K562 (cell line): Measurements from ENCODE around the gene HOXD13. TPM values are rescaled to one million over a fixed set of nuclear protein-coding genes. Genes with fewer than 3 reads are reported as not detected.

Source experiments
- ADNP ChIP-seq: fragments of 200-800 bp; sonication (Bioruptor generic); IDR thresholded peaks from 2 replicates; pipeline ENCODE4 v1.6.1; 2016; ENCODE audit warnings: missing genetic modification characterization, missing compliant biosample characterization
- GATAD2B ChIP-seq: fragments of 450-650 bp; IDR thresholded peaks from 2 replicates; pipeline ENCODE4 v1.6.1; 2017; ENCODE audit warnings: mild to moderate bottlenecking, borderline replicate concordance
- HNRNPL ChIP-seq: fragments of 200-400 bp; formaldehyde crosslinking; IDR thresholded peaks from 2 replicates; pipeline ENCODE4 v1.6.1; 2017; ENCODE audit warnings: low read depth, mild to moderate bottlenecking, low read length
- NFIX ChIP-seq: fragments of 250-450 bp; sonication (Bioruptor Pico); IDR thresholded peaks from 2 replicates; pipeline ENCODE4 v1.4.0; 2020; ENCODE audit warnings: low read depth, mild to moderate bottlenecking, moderate library complexity
- PHB ChIP-seq: fragments of 250-450 bp; sonication (Bioruptor Pico); IDR thresholded peaks from 2 replicates; pipeline ENCODE4 v1.5.0; 2021
- PHB2 ChIP-seq: fragments of 450-650 bp; IDR thresholded peaks from 2 replicates; pipeline ENCODE4 v1.6.1; 2017; ENCODE audit warnings: low read depth
- PHF20 ChIP-seq: fragments of 450-650 bp; IDR thresholded peaks from 2 replicates; pipeline ENCODE4 v1.6.1; 2018; ENCODE audit not compliant: partially characterized antibody
- SIN3B ChIP-seq: fragments of 450-650 bp; IDR thresholded peaks from 2 replicates; pipeline ENCODE4 v1.6.1; 2017; ENCODE audit warnings: low read depth, mild to moderate bottlenecking, moderate library complexity
- ZBTB8A ChIP-seq: fragments of 450-650 bp; IDR thresholded peaks from 2 replicates; pipeline ENCODE4 v1.6.1; 2018; ENCODE audit warnings: mild to moderate bottlenecking, moderate library complexity; ENCODE audit not compliant: partially characterized antibody
- ZNF436 ChIP-seq: fragments of 250-450, 450-650 bp; sonication (Bioruptor Pico); formaldehyde crosslinking; IDR thresholded peaks from 2 replicates; pipeline ENCODE4 v1.7.0; 2020; ENCODE audit warnings: mild to moderate bottlenecking
- ZNF695 ChIP-seq: fragments of 450-650 bp; formaldehyde crosslinking; IDR thresholded peaks from 2 replicates; pipeline ENCODE4 v1.4.0; 2020; ENCODE audit warnings: mild to moderate bottlenecking, moderate library complexity
- polyA plus RNA-seq, 8 experiments: library from polyadenylated mRNA; depleted of rRNA in 4 of 8; stranded (reverse) in 5 of 8; unstranded in 3 of 8; fragments of >200 nt; fragmentation: Nextera tagmentation in 2 of 8; fragmentation: Illumina TruSeq in 1 of 8; extraction: Ambion mirVana in 2 of 8; extraction: Trizol in 1 of 8; gene quantifications; 2 replicates each; pipeline versions ENCODE4 v1.2.1 to v1.2.3, GENCODE V29; 2011 to 2014; ENCODE audit warnings: inconsistent platforms in 1 of 8, missing spikeins in 1 of 8
- total RNA-seq, 7 experiments: library from RNA; depleted of rRNA in 6 of 7; stranded (reverse); fragments of >200 nt in 6 of 7; fragmentation: Illumina TruSeq in 2 of 7; extraction: Trizol in 2 of 7; gene quantifications; 2 replicates each; pipeline versions ENCODE4 v1.2.1 to v1.2.3, GENCODE V29; 2011 to 2021; ENCODE audit warnings: low replicate concordance in 1 of 7
- TF ChIP-seq, protein P1 (sequence below), 2 experiments: fragments of 450-650 bp; IDR thresholded peaks; 2 replicates each; pipeline ENCODE4 v1.6.1; 2016; ENCODE audit warnings: mild to moderate bottlenecking in 2 of 2, borderline replicate concordance in 1 of 2, low read depth in 1 of 2, moderate library complexity in 1 of 2
- TF ChIP-seq, protein P2 (sequence below): fragments of 250-450 bp; sonication (Bioruptor Pico); IDR thresholded peaks from 2 replicates; pipeline ENCODE4 v1.4.0; 2020
- TF ChIP-seq, protein P3 (sequence below): fragments of 200-800 bp; sonication (Bioruptor generic); IDR thresholded peaks from 2 replicates; pipeline ENCODE4 v1.6.1; 2017; ENCODE audit warnings: missing genetic modification characterization, missing compliant biosample characterization
- TF ChIP-seq, protein P4 (sequence below), 2 experiments: fragments of 200-800 bp in 1 of 2; sonication (Bioruptor generic) in 1 of 2; sonication (generic) in 1 of 2; formaldehyde crosslinking in 1 of 2; IDR thresholded peaks in 1 of 2; conservative IDR thresholded peaks in 1 of 2; 2 replicates each; pipeline versions ENCODE4 v1.5.0 to v1.6.1; 2016 to 2020; ENCODE audit warnings: missing compliant biosample characterization in 1 of 2, missing genetic modification characterization in 1 of 2, missing genetic modification reagents in 1 of 2

Gene HOXD13
- total and polyA plus RNA-seq, 9 of the 15 experiments (the other 6 are each of a cell fraction or from before 2014, with no cell fraction given) = 0.03 to 0.04 TPM; not detected in 7

DNA sequence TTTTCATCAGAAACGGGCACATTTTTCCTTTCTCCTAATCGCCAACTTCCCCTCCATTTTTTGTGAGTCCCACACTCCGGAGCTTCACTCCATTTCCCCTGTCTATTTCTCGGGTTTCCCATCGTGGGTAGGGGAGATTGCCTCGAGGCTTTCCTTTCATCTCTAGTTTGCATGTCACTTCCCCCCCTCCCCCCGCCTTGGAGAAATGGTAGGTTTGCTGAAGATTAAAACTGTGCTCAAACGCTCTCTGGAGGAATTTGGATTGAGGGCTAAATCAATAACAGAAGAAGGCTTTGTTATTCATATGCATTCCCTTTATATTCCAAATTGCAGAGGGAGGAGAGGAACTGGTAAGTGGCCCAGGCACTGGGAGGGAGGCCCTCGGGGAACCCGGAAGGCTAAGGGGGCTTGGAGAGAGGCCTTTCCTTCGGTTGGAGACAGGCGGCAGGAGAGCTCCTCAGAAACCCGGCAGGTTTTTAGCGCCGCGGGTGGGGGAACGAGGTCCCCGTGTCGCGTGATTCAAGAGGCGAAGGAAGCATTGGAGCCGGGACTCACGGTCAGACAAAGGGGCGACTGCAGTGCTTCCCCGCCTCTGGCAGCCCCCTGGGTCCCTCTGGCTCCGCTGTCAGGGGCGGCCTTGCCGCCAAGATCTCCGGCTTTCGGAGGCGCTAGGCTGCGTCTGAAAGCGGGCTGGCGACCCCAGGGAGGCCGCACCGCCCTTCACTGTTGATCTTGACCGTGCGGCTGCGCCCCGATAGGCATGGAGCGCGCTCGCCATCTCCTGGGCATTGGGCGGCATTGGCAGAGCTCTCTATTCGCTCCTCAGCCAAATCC is 4.7 kb downstream of the HOXD13 start (continued):
- TF ChIP-seq, protein P1, sequence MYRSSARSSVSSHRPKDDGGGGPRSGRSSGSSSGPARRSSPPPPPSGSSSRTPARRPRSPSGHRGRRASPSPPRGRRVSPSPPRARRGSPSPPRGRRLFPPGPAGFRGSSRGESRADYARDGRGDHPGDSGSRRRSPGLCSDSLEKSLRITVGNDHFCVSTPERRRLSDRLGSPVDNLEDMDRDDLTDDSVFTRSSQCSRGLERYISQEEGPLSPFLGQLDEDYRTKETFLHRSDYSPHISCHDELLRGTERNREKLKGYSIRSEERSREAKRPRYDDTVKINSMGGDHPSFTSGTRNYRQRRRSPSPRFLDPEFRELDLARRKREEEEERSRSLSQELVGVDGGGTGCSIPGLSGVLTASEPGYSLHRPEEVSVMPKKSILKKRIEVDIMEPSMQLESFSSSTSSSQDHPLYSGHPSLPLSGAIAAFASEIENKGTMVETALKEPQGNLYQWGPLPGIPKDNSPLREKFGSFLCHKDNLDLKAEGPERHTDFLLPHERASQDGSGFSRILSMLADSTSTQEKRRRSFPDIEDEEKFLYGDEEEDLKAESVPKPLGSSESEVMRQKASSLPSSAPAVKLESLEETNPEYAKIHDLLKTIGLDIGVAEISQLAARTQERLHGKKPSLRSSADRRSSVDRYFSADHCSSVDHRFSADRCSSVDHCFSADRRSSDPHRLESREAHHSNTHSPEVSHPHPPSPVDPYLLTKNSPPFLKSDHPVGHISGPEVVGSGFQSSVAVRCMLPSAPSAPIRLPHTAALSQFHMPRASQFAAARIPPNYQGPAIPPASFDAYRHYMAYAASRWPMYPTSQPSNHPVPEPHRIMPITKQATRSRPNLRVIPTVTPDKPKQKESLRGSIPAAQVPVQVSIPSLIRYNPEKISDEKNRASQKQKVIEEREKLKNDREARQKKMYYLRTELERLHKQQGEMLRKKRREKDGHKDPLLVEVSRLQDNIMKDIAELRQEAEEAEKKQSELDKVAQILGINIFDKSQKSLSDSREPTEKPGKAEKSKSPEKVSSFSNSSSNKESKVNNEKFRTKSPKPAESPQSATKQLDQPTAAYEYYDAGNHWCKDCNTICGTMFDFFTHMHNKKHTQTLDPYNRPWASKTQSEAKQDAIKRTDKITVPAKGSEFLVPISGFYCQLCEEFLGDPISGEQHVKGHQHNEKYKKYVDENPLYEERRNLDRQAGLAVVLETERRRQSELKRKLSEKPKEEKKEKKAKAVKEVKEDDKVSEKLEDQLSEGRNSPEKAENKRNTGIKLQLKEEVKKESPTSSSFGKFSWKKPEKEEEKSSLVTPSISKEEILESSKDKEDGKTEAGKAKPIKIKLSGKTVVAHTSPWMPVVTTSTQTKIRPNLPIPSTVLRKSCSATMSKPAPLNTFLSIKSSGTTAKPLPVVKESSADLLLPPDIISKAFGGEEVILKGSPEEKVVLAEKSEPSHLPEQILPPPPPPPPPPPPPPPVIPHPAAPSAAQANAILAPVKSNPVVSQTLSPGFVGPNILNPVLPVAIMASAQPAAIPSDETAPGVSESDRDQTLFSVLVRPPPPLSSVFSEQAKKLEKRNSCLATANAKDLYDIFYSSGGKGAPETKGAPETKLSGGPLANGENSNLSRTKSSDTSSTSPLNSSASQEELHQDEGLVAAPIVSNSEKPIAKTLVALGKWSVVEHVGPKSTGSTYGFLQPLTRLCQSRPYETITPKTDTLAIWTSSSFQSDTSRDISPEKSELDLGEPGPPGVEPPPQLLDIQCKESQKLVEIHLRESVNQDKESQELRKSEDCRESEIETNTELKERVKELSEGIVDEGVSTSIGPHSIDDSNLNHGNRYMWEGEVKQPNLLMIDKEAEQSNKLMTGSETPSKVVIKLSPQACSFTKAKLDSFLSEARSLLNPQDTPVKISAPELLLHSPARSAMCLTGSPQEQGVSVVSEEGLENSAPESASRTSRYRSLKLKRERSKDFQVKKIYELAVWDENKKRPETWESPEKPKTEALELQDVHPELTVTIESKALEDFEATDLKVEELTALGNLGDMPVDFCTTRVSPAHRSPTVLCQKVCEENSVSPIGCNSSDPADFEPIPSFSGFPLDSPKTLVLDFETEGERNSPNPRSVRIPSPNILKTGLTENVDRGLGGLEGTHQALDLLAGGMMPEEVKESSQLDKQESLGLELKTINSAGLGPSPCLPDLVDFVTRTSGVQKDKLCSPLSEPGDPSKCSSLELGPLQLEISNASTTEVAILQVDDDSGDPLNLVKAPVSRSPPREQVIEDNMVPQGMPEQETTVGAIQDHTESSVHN (IDR thresholded peaks at IDR 0.05; ENCODE audit: borderline replicate concordance in 1 of 2, low read depth in 1 of 2) = no peak
- TF ChIP-seq ADNP (no peak), PHB (CRISPR knock-in tag) (no peak), PHF20 (no peak), HNRNPL (no peak), NFIX (no peak), PHB2 (no peak), SIN3B (no peak), GATAD2B (no peak), ZNF695 (CRISPR knock-in tag) (no peak), ZBTB8A (no peak), ZNF436 (CRISPR knock-in tag) (no peak)
- TF ChIP-seq, protein P2, sequence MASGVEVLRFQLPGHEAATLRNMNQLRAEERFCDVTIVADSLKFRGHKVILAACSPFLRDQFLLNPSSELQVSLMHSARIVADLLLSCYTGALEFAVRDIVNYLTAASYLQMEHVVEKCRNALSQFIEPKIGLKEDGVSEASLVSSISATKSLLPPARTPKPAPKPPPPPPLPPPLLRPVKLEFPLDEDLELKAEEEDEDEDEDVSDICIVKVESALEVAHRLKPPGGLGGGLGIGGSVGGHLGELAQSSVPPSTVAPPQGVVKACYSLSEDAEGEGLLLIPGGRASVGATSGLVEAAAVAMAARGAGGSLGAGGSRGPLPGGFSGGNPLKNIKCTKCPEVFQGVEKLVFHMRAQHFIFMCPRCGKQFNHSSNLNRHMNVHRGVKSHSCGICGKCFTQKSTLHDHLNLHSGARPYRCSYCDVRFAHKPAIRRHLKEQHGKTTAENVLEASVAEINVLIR (CRISPR knock-in tag) = no peak
- TF ChIP-seq, protein P3, sequence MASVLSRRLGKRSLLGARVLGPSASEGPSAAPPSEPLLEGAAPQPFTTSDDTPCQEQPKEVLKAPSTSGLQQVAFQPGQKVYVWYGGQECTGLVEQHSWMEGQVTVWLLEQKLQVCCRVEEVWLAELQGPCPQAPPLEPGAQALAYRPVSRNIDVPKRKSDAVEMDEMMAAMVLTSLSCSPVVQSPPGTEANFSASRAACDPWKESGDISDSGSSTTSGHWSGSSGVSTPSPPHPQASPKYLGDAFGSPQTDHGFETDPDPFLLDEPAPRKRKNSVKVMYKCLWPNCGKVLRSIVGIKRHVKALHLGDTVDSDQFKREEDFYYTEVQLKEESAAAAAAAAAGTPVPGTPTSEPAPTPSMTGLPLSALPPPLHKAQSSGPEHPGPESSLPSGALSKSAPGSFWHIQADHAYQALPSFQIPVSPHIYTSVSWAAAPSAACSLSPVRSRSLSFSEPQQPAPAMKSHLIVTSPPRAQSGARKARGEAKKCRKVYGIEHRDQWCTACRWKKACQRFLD (CRISPR knock-in tag) = no peak
- TF ChIP-seq, protein P4, sequence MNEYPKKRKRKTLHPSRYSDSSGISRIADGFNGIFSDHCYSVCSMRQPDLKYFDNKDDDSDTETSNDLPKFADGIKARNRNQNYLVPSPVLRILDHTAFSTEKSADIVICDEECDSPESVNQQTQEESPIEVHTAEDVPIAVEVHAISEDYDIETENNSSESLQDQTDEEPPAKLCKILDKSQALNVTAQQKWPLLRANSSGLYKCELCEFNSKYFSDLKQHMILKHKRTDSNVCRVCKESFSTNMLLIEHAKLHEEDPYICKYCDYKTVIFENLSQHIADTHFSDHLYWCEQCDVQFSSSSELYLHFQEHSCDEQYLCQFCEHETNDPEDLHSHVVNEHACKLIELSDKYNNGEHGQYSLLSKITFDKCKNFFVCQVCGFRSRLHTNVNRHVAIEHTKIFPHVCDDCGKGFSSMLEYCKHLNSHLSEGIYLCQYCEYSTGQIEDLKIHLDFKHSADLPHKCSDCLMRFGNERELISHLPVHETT (CRISPR knock-in tag; conservative IDR thresholded peaks at IDR 0.05 in 1 of 2, IDR thresholded peaks at IDR 0.05 in 1 of 2) = no peak
